ENCODE data around the gene METTL25.

DNA sequence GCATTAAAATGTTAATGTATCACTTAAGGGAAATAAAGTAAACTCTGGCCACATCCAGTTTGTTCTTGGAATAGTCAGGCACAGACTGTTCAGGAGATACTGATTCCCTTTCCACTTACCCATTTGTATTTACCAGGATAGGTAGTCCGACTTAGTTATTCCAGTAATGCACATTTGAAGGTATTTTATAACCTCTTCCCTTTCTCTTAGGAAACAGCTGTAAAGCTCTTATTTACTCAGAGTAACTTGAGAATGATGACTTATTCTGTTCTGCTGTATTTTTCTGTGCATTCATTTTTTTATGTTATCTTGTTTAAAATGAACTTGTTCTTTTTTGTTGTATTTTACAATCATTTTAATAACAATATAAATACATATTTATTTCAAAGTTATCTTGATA, 78.0 kb downstream of the METTL25 start:
- TF ChIP-seq POLR2AphosphoS5 (IDR thresholded peaks at IDR 0.05) (no peak), CTCF (IDR thresholded peaks at IDR 0.05) (no peak)
